IMR-90 (cell line): Measurements from ENCODE around the gene LAMB2. TPM values are rescaled to one million over a fixed set of nuclear protein-coding genes. Genes with fewer than 3 reads are reported as not detected.

ENCODE experiments used
- ATAC-seq: fragments of 200-7000 bp; cut with Tn5 transposase; 2 replicates; pipeline ENCODE4 v1.9.1; 2020; ENCODE audit warnings: low read depth, mild to moderate bottlenecking, moderate library complexity
- BruUV-seq: library from RNA; stranded (reverse); fragments of 400-500 nt; replicated peaks from 2 replicates; lab custom pipeline; 2021; lab: Mats Ljungman, UMichigan
- CTCF ChIA-PET: fragments of 300-600 bp; formaldehyde crosslinking; extraction: SDS; loops from one replicate; lab custom pipeline; 2021; ENCODE audit warnings: antibody characterized with exemption; lab: Yijun Ruan, JAX
- POLR2A ChIA-PET: fragments of 300-600 bp; sonication (Branson Sonifier 250); formaldehyde crosslinking; loops from one replicate; lab custom pipeline; 2022; ENCODE audit warnings: antibody characterized with exemption; ENCODE audit not compliant: unreplicated experiment; lab: Charles Lee
- DNase-seq: peaks from one replicate; pipeline ENCODE4 v3.0.0; 2013
- H2AFZ ChIP-seq: replicated peaks from 2 replicates; pipeline ENCODE3; 2013; ENCODE audit warnings: low read length, mild to moderate bottlenecking; ENCODE audit not compliant: poor library complexity
- H2AK5ac ChIP-seq: 2 replicates; pipeline ENCODE4 v1.6.1; 2013; ENCODE audit warnings: low read depth, low read length, inconsistent platforms
- H2AK9ac ChIP-seq: replicated peaks from 2 replicates; pipeline ENCODE3; 2013; ENCODE audit warnings: mild to moderate bottlenecking, low read depth, low read length, moderate library complexity; ENCODE audit not compliant: poor library complexity
- H2BK120ac ChIP-seq: 2 replicates; pipeline ENCODE4 v1.6.1; 2013; ENCODE audit warnings: low read depth, low read length, inconsistent platforms
- H2BK15ac ChIP-seq: 3 replicates; pipeline ENCODE4 v1.6.1; 2013; ENCODE audit warnings: low read depth, low read length, inconsistent platforms
- H2BK20ac ChIP-seq: 2 replicates; pipeline ENCODE4 v1.6.1; 2013; ENCODE audit warnings: low read depth, mild to moderate bottlenecking, inconsistent platforms, low read length, moderate library complexity
- H2BK5ac ChIP-seq: 2 replicates; pipeline ENCODE4 v1.6.1; 2013; ENCODE audit warnings: mild to moderate bottlenecking, low read depth, low read length, inconsistent platforms; ENCODE audit not compliant: poor library complexity, severe bottlenecking
- H3K14ac ChIP-seq: replicated peaks from 2 replicates; pipeline ENCODE4 v1.6.1; 2013; ENCODE audit warnings: low read depth, low read length, inconsistent platforms
- H3K18ac ChIP-seq: 2 replicates; pipeline ENCODE4 v1.6.1; 2013; ENCODE audit warnings: low read depth, low read length, control low read depth
- H3K23ac ChIP-seq: 2 replicates; pipeline ENCODE4 v1.6.1; 2013; ENCODE audit warnings: low read depth, low read length, inconsistent platforms
- H3K27ac ChIP-seq: 2 replicates; pipeline ENCODE4 v1.5.1; 2013; ENCODE audit warnings: mild to moderate bottlenecking, control low read depth, low read length; ENCODE audit not compliant: insufficient read depth
- H3K27me3 ChIP-seq: 2 replicates; pipeline ENCODE4 v1.6.1; 2013; ENCODE audit warnings: low read length; ENCODE audit not compliant: control insufficient read depth, insufficient read depth
- H3K36me3 ChIP-seq: 2 replicates; pipeline ENCODE4 v1.6.1; 2013; ENCODE audit warnings: low read length, mixed read lengths; ENCODE audit not compliant: control insufficient read depth, insufficient read depth
- H3K4ac ChIP-seq: 2 replicates; pipeline ENCODE4 v1.6.1; 2013; ENCODE audit warnings: low read depth, low read length, inconsistent platforms
- H3K4me1 ChIP-seq: 2 replicates; pipeline ENCODE4 v1.6.1; 2013; ENCODE audit warnings: low read length, mixed read lengths; ENCODE audit not compliant: control insufficient read depth, insufficient read depth
- H3K4me2 ChIP-seq: 2 replicates; pipeline ENCODE4 v1.6.1; 2013; ENCODE audit warnings: low read depth, mild to moderate bottlenecking, control low read depth, low read length, moderate library complexity
- H3K4me3 ChIP-seq: 2 replicates; pipeline ENCODE4 v1.5.1; 2013; ENCODE audit warnings: low read depth, mild to moderate bottlenecking, control low read depth, low read length, moderate library complexity; ENCODE audit not compliant: insufficient read depth
- H3K56ac ChIP-seq: 2 replicates; pipeline ENCODE4 v1.6.1; 2013; ENCODE audit warnings: low read length, inconsistent platforms; ENCODE audit not compliant: insufficient read depth; ENCODE audit errors: extremely low read depth
- H3K79me1 ChIP-seq, 2 experiments: 2 replicates each; pipeline ENCODE4 v1.6.1; 2013; ENCODE audit warnings: low read length in 2 of 2, inconsistent platforms in 1 of 2, low read depth in 1 of 2
- H3K9ac ChIP-seq: 2 replicates; pipeline ENCODE4 v1.6.1; 2013; ENCODE audit warnings: low read depth, low read length, control low read depth
- H3K9me1 ChIP-seq: 2 replicates; pipeline ENCODE4 v1.6.1; 2013; ENCODE audit warnings: low read length, inconsistent platforms; ENCODE audit not compliant: insufficient read depth
- H3K9me3 ChIP-seq: 2 replicates; pipeline ENCODE4 v1.6.1; 2013; ENCODE audit warnings: low read length; ENCODE audit not compliant: control insufficient read depth, insufficient read depth
- H4K20me1 ChIP-seq: 2 replicates; pipeline ENCODE4 v1.6.1; 2013; ENCODE audit warnings: low read length, inconsistent platforms; ENCODE audit not compliant: insufficient read depth
- H4K5ac ChIP-seq: 2 replicates; pipeline ENCODE4 v1.6.1; 2013; ENCODE audit warnings: mild to moderate bottlenecking, low read depth, low read length, control low read depth
- H4K8ac ChIP-seq, 2 experiments: 2 replicates each; pipeline ENCODE4 v1.6.1; 2013; ENCODE audit warnings: low read depth in 2 of 2, low read length in 2 of 2, control low read depth in 1 of 2, inconsistent platforms in 1 of 2
- H4K91ac ChIP-seq: 2 replicates; pipeline ENCODE4 v1.6.1; 2013; ENCODE audit warnings: low read depth, low read length, inconsistent platforms; ENCODE audit not compliant: insufficient read depth
- MAZ ChIP-seq: IDR thresholded peaks from 2 replicates; pipeline ENCODE4 v1.6.1; 2012; ENCODE audit warnings: low read depth, mild to moderate bottlenecking, low read length, improper control_type of control experiment, moderate library complexity, borderline replicate concordance
- NFE2L2 ChIP-seq: fragments of 150-350 bp; IDR thresholded peaks from 2 replicates; pipeline ENCODE4 v1.6.1; 2016; ENCODE audit warnings: low read depth, mild to moderate bottlenecking, low read length
- POLR2A ChIP-seq: IDR thresholded peaks from 2 replicates; pipeline ENCODE4 v1.6.1; 2012; ENCODE audit warnings: mild to moderate bottlenecking, low read depth, low read length
- SMC3 ChIP-seq: fragments of 150-350 bp; IDR thresholded peaks from 2 replicates; pipeline ENCODE4 v1.6.1; 2016; ENCODE audit warnings: low read depth, mild to moderate bottlenecking, antibody characterized with exemption, low read length, moderate library complexity
- WGBS, 2 experiments: methylation state at CpG; one replicate each; pipeline versions ENCODE4 v1.1.5 to v1.1.7; 2013; ENCODE audit warnings: missing lambda C conversion rate in 2 of 2; ENCODE audit not compliant: insufficient read length in 1 of 2; ENCODE audit errors: extremely low coverage in 2 of 2; 5-methylcytosine and 5-hydroxymethylcytosine counted together
- dilution Hi-C: fragments of 300-500 bp; cut with HindIII; formaldehyde crosslinking; loops from one replicate; pipeline ENCODE4 v1.14.3; 2018; ENCODE audit warnings: low sequenced_read_pairs; ENCODE audit not compliant: unreplicated experiment
- in situ Hi-C: fragments of 300-500 bp; cut with MboI; formaldehyde crosslinking; loops from 3 replicates; pipeline ENCODE4 v1.14.3; 2019; ENCODE audit warnings: low sequenced_read_pairs, inconsistent platforms, mixed read lengths
- intact Hi-C: fragments of 100-400 bp; cut with micrococcal nuclease; formaldehyde crosslinking; loops from 2 replicates; pipeline ENCODE4 v1.10.0; 2022
- polyA plus RNA-seq, 3 experiments: library from polyadenylated mRNA; depleted of rRNA; stranded (reverse); fragments of >200 nt; gene quantifications; 2 replicates each; pipeline ENCODE4 v1.2.3, GENCODE V29; 2012; ENCODE audit warnings: low replicate concordance in 1 of 3
- total RNA-seq: library from RNA; depleted of rRNA; stranded (reverse); fragments of >200 nt; gene quantifications from 2 replicates; pipeline ENCODE4 v1.2.3, GENCODE V29; 2012

The LAMB2 gene
- total and polyA plus RNA-seq, 2 of the 4 experiments (the other 2 are of a cell fraction), result 213 to 570 TPM

GRCh38 chr3:49134471-49135265 lies 1.8 kb upstream of the LAMB2 start:
- TF ChIP-seq NFE2L2 (no peak), SMC3 (no peak), MAZ (no peak), POLR2A (no peak)
- peaks cover 10 to 44% of the 10 kb centered on the region in 2 experiments for H3K79me1 ChIP-seq
- peaks cover 2% of the 10 kb centered on the region for H3K27me3 ChIP-seq
- H4K5ac ChIP-seq, result peak overlapping the region; percentile 79; the same call in 1 of the 2 replicates
- no peak overlapping the region for H2BK120ac ChIP-seq
- DNase-seq (no peak), ATAC-seq (no peak)
- peaks cover 9% of the 10 kb centered on the region for H3K4me1 ChIP-seq
- dilution Hi-C loops, result no loop called here
- POLR2A ChIA-PET, result no interaction called here
- intact Hi-C loops, result no loop called here
- peaks cover 33% of the 10 kb centered on the region for H3K9me1 ChIP-seq
- H2AFZ ChIP-seq, result no peak overlapping the region
- no peak overlapping the region for H3K9ac ChIP-seq
- H2AK5ac ChIP-seq, result peak overlapping the region; percentile 54
- no peak overlapping the region for H3K18ac ChIP-seq
- H3K27ac ChIP-seq, result no peak overlapping the region
- peaks cover 20% of the 10 kb centered on the region for H3K36me3 ChIP-seq
- peaks cover 10% of the 10 kb centered on the region for H4K20me1 ChIP-seq
- H3K4me3 ChIP-seq, result no peak overlapping the region
- H2BK15ac ChIP-seq, result peak overlapping the region; percentile 77; the same call in 2 of the 3 replicates
- peak overlapping the region; percentile 51; the same call in 1 of the 2 replicates for H3K4me2 ChIP-seq
- no peak overlapping the region for H2BK20ac ChIP-seq
- BruUV-seq, result no TSS peak
- peak overlapping the region; percentile 83 to 94; a peak in 3 of 4 replicates for H4K8ac ChIP-seq
- H3K23ac ChIP-seq, result peak overlapping the region; percentile 2; the same call in 1 of the 2 replicates
- WGBS, 2 experiments, result 67% methylated on average over 3 of the region's 3 CpGs; no CpG with 5 or more reads in 1 of the 2 experiments
- H4K91ac ChIP-seq, result peak overlapping the region; percentile 69
- no peak overlapping the region for H2BK5ac ChIP-seq
- H3K56ac ChIP-seq, result no peak overlapping the region
- in situ Hi-C loops, result no loop called here
- H3K4ac ChIP-seq, result peak overlapping the region; percentile 89
- CTCF ChIA-PET, result no interaction called here
- peak overlapping the region; percentile 75 for H3K14ac ChIP-seq
- peak overlapping the region; percentile 66 for H2AK9ac ChIP-seq
- H3K9me3 ChIP-seq, result no peaks in the 10 kb centered on the region
